GM18502 (cell line): ENCODE data around the gene IRF7.
A peak's percentile ranks its signal among the peaks of the same experiment; 100 is the strongest.
"Not testable (repeated sequence)": the region's sequence is repeated elsewhere in the genome, so short reads cannot be mapped to it uniquely, and the experiment has no call there.

Experiments
- ATAC-seq: cut with Tn5 transposase; IDR thresholded peaks from one replicate; pipeline ENCODE4 v1.9.1; 2021; ENCODE audit warnings: mild to moderate bottlenecking; ENCODE audit not compliant: unreplicated experiment, poor library complexity

The IRF7 gene

DNA sequence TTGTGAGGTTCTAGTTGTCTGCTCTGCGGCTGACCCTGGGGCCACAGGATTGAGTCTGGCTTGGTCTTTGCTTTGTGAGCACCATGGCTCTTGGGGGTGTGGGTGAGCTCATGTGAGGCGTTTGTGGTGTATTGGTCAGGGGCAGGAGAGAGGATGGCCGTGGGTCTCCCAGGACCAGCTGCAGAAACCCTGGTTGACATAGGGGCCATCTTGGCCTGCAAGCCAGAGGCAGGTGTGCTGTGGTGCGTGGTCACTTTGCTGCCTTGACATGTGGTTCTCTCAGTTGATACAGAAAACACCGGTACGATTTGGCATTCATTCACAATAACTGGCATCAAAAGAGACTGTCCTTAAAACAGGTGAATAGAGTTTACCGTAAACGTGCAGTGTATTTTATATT lies 28.2 kb downstream of the IRF7 start:
- no peak for ATAC-seq

DNA sequence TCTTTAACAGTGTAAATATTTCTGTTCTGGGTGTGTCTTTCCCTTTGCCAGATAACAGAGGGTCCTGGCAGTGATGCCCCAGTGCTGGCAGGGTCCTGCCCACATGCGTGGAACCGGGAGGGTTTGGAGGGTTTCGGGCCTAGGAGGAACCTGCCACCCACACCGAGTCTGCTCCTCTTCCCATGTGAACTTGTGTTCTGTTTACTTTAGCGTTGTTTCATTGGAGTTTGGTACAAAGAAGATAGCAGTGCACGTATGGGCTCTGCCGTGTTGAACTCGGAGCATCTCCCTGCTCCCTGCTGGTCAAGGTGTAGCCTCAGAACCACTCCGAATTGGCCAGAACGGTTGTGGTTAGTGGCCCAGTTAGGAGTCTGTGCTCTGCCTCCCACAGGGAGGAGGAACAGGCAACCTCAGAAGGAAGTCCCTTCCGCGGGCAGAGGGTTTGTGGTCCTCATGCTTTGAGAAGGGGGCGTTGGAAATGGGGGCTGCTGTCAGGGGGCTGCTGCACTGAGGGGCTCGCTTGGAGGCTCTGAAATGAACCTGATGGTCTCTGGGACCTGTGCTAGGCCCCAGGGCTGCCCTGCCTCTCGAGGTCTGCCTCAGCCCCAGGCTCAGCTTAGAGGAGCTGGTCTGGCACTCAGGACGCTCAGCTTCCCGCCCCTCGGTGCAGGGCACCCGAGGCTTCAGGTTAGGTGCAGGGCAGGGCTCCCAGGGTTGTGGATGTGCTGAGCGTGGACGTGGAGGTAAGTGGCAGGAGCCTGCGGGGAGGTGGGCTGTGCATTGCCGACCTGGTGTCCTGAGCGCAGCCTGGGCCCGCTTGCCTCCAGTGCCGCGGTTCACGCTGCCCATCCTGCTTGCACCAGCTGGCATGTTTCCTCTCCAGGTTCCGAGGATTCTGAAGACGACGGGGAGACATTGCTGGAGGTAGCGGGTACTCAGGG lies 29.1 kb downstream of the IRF7 start:
- ATAC-seq, result no peak

DNA sequence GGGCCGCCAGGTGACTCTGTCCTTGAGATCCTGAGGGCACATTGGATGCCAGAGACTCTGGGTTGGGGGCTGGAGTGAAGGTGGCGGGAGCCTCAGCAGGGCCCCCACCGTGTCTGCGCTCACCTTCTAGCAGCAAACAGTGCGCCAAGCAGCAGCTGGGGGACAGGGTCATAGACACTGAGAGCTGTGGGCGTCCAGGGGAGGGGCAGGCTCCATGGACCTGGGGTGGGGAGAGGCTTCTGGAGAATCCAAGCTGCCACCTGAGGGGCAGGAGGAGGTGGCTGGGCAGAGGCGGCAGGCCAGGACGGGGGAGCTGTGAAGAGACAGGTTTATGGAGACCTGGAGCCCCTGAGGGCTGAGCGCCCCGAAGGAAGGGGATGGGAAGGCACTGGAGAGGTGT lies 31.5 kb downstream of the IRF7 start:
- ATAC-seq, result no peak

DNA sequence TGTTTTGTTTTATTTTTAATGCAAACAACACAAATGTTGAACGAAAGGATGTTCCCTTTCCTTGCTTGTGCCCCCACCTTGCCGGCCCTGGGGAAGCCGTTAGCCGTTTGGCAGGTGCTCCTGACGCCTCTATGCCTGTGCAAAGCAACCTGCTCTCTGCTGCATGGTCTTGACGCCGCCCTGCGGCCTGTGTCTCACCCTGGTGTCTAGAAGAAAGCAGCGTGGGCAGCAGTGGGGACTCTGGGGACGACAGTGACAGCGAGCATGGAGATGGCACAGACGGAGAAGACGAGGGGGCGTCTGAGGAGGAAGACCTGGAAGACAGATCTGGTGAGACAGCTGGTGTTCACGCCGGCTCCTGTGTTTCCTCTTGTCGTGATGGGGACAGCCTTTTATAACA lies 34.0 kb downstream of the IRF7 start:
- ATAC-seq, result no peak

GRCh38 chr11:581342-581741 lies 34.4 kb downstream of the IRF7 start:
- no peak for ATAC-seq

- ATAC-seq, result no peak
These were observed 35.7 kb downstream of the IRF7 start for GRCh38 chr11:579830-580601.

- no peak for ATAC-seq
These were observed 37.3 kb downstream of the IRF7 start for GRCh38 chr11:578276-579035.

- no peak for ATAC-seq
These were observed 38.2 kb downstream of the IRF7 start for GRCh38 chr11:577611-577894.

- no peak for ATAC-seq
These were observed 38.7 kb downstream of the IRF7 start for GRCh38 chr11:576811-577610.

DNA sequence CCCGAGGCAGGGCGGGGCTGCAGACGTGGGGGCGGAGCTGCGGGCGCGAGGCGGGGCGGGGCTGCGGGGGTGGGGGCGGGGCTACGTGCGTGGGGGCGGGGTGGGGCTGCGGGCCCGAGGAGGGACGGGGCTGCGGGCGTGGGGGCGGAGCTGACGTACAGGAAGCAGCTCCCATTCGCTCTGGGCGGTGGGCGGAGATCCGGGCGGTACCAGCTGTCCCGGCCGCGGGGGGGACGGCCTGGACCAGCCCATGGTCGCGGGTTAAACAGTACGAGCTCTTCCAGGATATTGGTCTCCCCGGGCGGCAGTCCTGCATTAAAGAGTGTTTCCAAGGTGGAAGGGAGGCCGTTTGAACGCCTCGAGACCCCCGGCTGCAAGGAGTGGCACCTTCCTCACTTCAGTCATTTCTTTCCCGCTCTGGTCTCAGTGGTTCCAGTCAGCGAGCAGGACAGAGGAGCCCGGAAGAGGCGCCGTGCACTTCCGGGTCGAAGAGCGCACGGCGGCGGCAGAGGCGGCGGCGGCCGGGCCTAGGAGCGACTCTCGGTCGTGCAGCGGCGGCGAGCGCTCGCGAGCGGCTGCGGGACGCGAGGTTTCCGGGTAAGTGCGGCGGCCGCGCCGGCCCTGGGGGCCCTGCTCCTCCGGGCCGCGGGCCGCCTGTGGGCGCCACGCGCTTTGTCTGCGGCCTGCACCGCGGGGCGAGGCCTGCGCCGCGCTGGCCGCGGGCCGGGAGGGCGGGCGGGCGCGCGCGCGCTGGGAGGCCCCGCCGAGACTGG lies 39.6 kb downstream of the IRF7 start, which contains the start of gene PHRF1:
PHRF1 (plus strand) TSS at position 475 of the 773 bp plus-strand sequence. CDS start 5,043 bp downstream, outside the sequence.
- ATAC-seq, result peak; percentile 84

DNA sequence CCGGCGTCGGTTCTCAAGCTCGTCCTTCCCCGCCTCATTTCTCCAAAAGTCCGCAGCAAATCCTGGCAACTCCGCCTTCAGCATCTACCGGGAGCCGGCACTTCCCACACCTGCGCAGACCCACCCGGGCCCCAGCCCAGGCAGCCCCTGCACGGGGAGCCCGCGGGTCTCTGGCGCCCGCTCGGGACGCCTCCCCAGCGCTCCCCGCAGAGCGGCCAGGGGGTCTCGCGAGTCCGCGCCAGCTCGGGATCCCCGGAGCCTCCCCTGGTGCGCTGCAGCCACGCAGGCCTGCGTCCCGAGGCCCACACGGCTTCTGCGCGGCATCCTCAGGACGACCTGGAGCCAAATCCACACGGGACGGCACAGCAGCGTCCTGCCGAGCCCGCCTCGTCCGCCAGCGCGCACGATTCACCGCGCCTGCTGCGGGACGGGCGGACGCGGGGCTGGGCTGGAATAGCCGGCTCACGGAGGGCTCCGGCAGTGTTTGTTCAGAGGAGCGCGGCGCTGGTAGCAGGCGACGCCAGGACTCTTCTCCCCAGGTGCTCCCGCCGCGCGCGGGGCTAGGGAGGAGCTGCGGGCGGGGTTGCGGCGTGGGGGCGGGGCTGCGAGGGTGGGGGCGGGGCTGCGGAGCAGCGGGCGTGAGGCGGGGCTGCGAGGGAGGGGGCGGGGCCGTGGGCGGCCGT lies 40.3 kb downstream of the IRF7 start:
- peak; percentile 37 for ATAC-seq

- no peak for ATAC-seq
These were observed 41.0 kb downstream of the IRF7 start for GRCh38 chr11:574632-575312.

DNA sequence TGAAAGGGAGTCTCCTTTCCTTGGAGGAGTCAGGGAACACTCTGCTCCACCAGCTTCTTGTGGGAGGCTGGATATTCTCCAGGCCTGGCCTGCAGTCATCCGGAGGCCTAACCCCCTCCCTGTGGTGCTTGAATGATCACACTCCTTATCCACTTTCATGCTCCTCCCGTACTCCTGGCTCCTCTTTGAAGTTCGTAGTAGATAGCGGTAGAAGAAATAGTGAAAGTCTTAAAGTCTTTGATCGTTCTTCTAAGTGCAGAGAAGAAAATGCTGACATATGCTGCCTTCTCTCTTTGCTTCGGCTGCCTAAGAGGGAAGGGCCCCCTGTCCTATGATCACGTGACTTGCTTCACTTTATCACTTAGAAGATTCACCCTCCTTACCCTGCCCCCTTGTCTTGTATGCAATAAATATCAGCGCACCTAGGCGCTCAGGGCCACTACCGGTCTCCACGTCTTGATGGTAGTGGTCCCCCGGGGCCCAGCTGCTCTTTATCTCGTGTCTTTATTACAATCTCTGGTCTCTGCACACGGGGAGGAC lies 41.6 kb downstream of the IRF7 start:
- ATAC-seq, result not testable (repeated sequence)

GRCh38 chr11:573146-573759 lies 42.5 kb downstream of the IRF7 start:
- no peak for ATAC-seq

DNA sequence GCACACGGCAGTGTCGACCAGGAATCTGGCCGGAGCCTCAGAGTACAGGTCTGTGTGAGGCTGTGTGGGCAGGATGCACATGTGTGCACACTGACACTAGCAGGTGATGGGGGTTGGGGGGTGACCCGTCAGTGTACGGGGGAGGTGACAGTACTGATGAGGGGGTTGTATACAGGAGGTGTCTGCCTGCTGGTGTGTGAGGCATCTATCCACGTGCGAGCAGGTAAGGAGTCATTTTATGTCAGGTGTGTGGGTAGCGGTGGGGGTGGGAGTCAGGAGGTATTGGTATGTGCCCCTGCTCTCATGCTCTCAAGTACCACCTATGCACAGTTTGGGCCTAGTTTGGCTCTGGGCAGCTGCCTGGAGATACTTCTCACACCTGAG lies 44.0 kb downstream of the IRF7 start:
- ATAC-seq, result no peak

DNA sequence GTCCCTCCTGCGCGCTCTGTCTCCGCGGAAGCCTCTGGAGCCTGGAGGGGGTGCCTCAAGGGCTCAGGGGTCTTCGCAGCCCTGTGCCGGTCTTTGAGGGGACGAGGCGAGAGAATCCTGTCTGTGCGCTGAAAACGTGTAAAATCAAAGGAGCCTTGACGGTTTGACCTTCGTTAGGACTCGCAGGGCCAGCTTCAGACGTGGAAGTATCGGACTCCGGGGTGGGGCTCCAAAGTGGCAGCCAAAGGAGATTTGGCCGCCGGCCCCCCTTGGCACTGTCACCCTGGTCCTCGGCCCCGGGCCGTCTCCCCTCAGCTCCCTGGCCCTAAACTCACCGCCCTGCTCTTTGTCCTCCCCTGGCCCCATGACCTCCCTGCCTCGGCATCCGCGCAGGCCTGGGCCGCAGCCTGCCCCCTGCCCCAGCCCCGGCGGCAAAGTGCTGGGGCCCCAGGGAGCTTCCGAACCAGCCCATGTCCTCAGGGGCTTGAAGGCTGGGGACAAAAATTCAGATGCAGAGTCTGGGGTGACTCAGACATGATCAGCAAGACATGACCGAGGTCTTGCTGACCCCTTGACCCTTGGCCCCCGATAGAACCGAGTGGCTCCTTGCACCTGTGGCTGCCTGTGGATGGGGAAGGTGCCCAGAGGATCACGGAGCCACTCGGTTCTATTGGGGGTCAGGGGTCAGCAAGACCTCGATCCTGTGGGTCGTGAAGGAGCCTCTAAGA lies 46.4 kb downstream of the IRF7 start:
- peak; percentile 4 for ATAC-seq
